H9 (cell line): ENCODE results near the gene CDK16. TPM values are rescaled to one million over a fixed set of nuclear protein-coding genes. Genes with fewer than 3 reads are reported as not detected.
A peak's percentile ranks its signal among the peaks of the same experiment; 100 is the strongest.

Experiments used
- DNase-seq: peaks from one replicate; pipeline ENCODE4 v3.0.0-alpha.2; 2017
- H2AFZ ChIP-seq: one replicate; pipeline ENCODE4 v1.6.1; 2013; ENCODE audit warnings: mild to moderate bottlenecking, low read length, control low read depth, moderate library complexity
- H2AK5ac ChIP-seq: 2 replicates; pipeline ENCODE4 v1.6.1; 2013; ENCODE audit warnings: low read length, control low read depth, mixed read lengths; ENCODE audit not compliant: insufficient read length
- H2BK120ac ChIP-seq: one replicate; pipeline ENCODE4 v1.6.1; 2013; ENCODE audit warnings: low read depth, mild to moderate bottlenecking, low read length, control low read depth, inconsistent platforms; ENCODE audit not compliant: poor library complexity, severe bottlenecking
- H2BK12ac ChIP-seq: 2 replicates; pipeline ENCODE4 v1.6.1; 2013; ENCODE audit warnings: low read length, control low read depth, mixed read lengths, low read depth; ENCODE audit not compliant: insufficient read length
- H2BK15ac ChIP-seq: 2 replicates; pipeline ENCODE4 v1.6.1; 2013; ENCODE audit warnings: low read depth, low read length, control low read depth
- H2BK20ac ChIP-seq: one replicate; pipeline ENCODE4 v1.6.1; 2013; ENCODE audit warnings: low read depth, mild to moderate bottlenecking, low read length, control low read depth, inconsistent platforms; ENCODE audit not compliant: poor library complexity, severe bottlenecking
- H2BK5ac ChIP-seq: 2 replicates; pipeline ENCODE4 v1.6.1; 2013; ENCODE audit warnings: low read length, control low read depth, mixed read lengths; ENCODE audit not compliant: insufficient read length
- H3K14ac ChIP-seq: 2 replicates; pipeline ENCODE4 v1.6.1; 2013; ENCODE audit warnings: low read length, control low read depth; ENCODE audit not compliant: insufficient read depth
- H3K18ac ChIP-seq: 2 replicates; pipeline ENCODE4 v1.6.1; 2013; ENCODE audit warnings: low read depth, mild to moderate bottlenecking, mixed read lengths, low read length, control low read depth; ENCODE audit not compliant: insufficient read length
- H3K23ac ChIP-seq: 2 replicates; pipeline ENCODE4 v1.6.1; 2013; ENCODE audit warnings: low read length, control low read depth, mixed read lengths, low read depth; ENCODE audit not compliant: insufficient read length
- H3K23me2 ChIP-seq: 2 replicates; pipeline ENCODE4 v1.6.1; 2013; ENCODE audit warnings: low read depth, mild to moderate bottlenecking, mixed read lengths, low read length, control low read depth; ENCODE audit not compliant: insufficient read length, poor library complexity, severe bottlenecking
- H3K27ac ChIP-seq: 2 replicates; pipeline ENCODE4 v1.5.1; 2013; ENCODE audit warnings: low read length, control low read depth, mixed read lengths, low read depth; ENCODE audit not compliant: insufficient read length
- H3K27me3 ChIP-seq: 2 replicates; pipeline ENCODE4 v1.6.1; 2013; ENCODE audit warnings: low read length, control low read depth, inconsistent platforms; ENCODE audit not compliant: insufficient read depth
- H3K4ac ChIP-seq: 2 replicates; pipeline ENCODE4 v1.6.1; 2013; ENCODE audit warnings: low read depth, mild to moderate bottlenecking, control low read depth, inconsistent platforms, low read length, moderate library complexity
- H3K4me1 ChIP-seq: 2 replicates; pipeline ENCODE4 v1.6.1; 2013; ENCODE audit warnings: low read length, control low read depth, inconsistent platforms; ENCODE audit not compliant: insufficient read depth
- H3K4me2 ChIP-seq: 2 replicates; pipeline ENCODE4 v1.6.1; 2013; ENCODE audit warnings: low read length, control low read depth, mixed read lengths; ENCODE audit not compliant: insufficient read length, insufficient read depth
- H3K56ac ChIP-seq: 2 replicates; pipeline ENCODE4 v1.6.1; 2013; ENCODE audit warnings: low read depth, mild to moderate bottlenecking, mixed read lengths, low read length, control low read depth; ENCODE audit not compliant: insufficient read length
- H3K79me1 ChIP-seq: 2 replicates; pipeline ENCODE4 v1.6.1; 2013; ENCODE audit warnings: low read depth, mild to moderate bottlenecking, moderate library complexity, low read length, control low read depth, inconsistent platforms; ENCODE audit not compliant: insufficient read depth, poor library complexity, severe bottlenecking
- H3K79me2 ChIP-seq: 2 replicates; pipeline ENCODE4 v1.6.1; 2013; ENCODE audit warnings: low read length, control low read depth, inconsistent platforms; ENCODE audit not compliant: insufficient read depth
- H3K9ac ChIP-seq: 2 replicates; pipeline ENCODE4 v1.6.1; 2013; ENCODE audit warnings: low read length, control low read depth, mixed read lengths; ENCODE audit not compliant: insufficient read length; ENCODE audit errors: extremely low read depth
- H3K9me3 ChIP-seq: one replicate; pipeline ENCODE4 v1.6.1; 2013; ENCODE audit warnings: low read depth, low read length, inconsistent platforms; ENCODE audit not compliant: control insufficient read depth
- H3T11ph ChIP-seq: one replicate; pipeline ENCODE4 v1.6.1; 2013; ENCODE audit warnings: mild to moderate bottlenecking, low read length, control low read depth, inconsistent platforms
- H4K20me1 ChIP-seq: one replicate; pipeline ENCODE4 v1.6.1; 2013; ENCODE audit not compliant: control insufficient read depth, insufficient read length, insufficient read depth
- H4K5ac ChIP-seq: 2 replicates; pipeline ENCODE4 v1.6.1; 2013; ENCODE audit warnings: low read depth, mild to moderate bottlenecking, mixed read lengths, low read length, control low read depth; ENCODE audit not compliant: insufficient read length
- H4K8ac ChIP-seq: replicated peaks from 2 replicates; pipeline ENCODE4 v1.6.1; 2013; ENCODE audit warnings: low read length, control low read depth, mixed read lengths, low read depth; ENCODE audit not compliant: insufficient read length
- H4K91ac ChIP-seq: 2 replicates; pipeline ENCODE4 v1.6.1; 2013; ENCODE audit warnings: low read depth, mild to moderate bottlenecking, moderate library complexity, mixed read lengths, low read length, control low read depth; ENCODE audit not compliant: insufficient read length
- H3K27ac Mint-ChIP-seq, 3 experiments: 2 replicates in 2 of 3; 3 replicates in 1 of 3; pipeline ENCODE4 v1.8.0; 2020 to 2021; ENCODE audit warnings: mixed read lengths in 3 of 3, mild to moderate bottlenecking in 1 of 3, moderate library complexity in 1 of 3
- H3K27me3 Mint-ChIP-seq: 2 replicates; pipeline ENCODE4 v1.8.0; 2021; ENCODE audit warnings: low read depth, mild to moderate bottlenecking, moderate library complexity, mixed read lengths
- H3K36me3 Mint-ChIP-seq, 3 experiments: 2 replicates in 2 of 3; 3 replicates in 1 of 3; pipeline ENCODE4 v1.8.0; 2020 to 2021; ENCODE audit warnings: low read depth in 3 of 3, mixed read lengths in 3 of 3; ENCODE audit not compliant: insufficient read depth in 1 of 3
- H3K4me1 Mint-ChIP-seq, 2 experiments: 2 replicates each; pipeline ENCODE4 v1.8.0; 2020; ENCODE audit warnings: mixed read lengths in 2 of 2
- H3K4me3 Mint-ChIP-seq, 2 experiments: 2 replicates in 1 of 2; 3 replicates in 1 of 2; pipeline ENCODE4 v1.8.0; 2020 to 2021; ENCODE audit warnings: mild to moderate bottlenecking in 2 of 2, mixed read lengths in 2 of 2, moderate library complexity in 1 of 2
- H3K9me3 Mint-ChIP-seq, 2 experiments: 2 replicates in 1 of 2; 3 replicates in 1 of 2; pipeline ENCODE4 v1.8.0; 2020; ENCODE audit warnings: mild to moderate bottlenecking in 2 of 2, mixed read lengths in 2 of 2, moderate library complexity in 1 of 2
- CTCF ChIP-seq: fragments of 200-600 bp; sonication (generic); conservative IDR thresholded peaks from 3 replicates; pipeline ENCODE4 v1.8.0; 2021; ENCODE audit warnings: antibody characterized with exemption, mild to moderate bottlenecking
- WGBS: extraction: QIAGEN DNeasy Blood & Tissue Kit; methylation state at CpG from one replicate; pipeline ENCODE4 v1.1.7; 2013; ENCODE audit warnings: missing lambda C conversion rate, low lambda C conversion rate, mixed read lengths; ENCODE audit not compliant: insufficient read length; ENCODE audit errors: extremely low coverage; 5-methylcytosine and 5-hydroxymethylcytosine counted together
- total RNA-seq: library from RNA; stranded (reverse); gene quantifications from 2 replicates; pipeline ENCODE4 v1.2.1, GENCODE V29; 2021

CDK16 gene
- total RNA-seq, 1 experiment from 2014 or later, result 226 TPM

GRCh38 chrX:47179221-47179927 lies 39.1 kb upstream of the CDK16 start:
- Histone ChIP-seq H3K4ac (no peak overlapping the region), H2AK5ac (no peak overlapping the region), H3K9ac (no peak overlapping the region), H3K4me1 (no peaks in the 10 kb centered on the region), H3K56ac (no peak overlapping the region), H3K79me1 (no peaks in the 10 kb centered on the region), H3K27ac (no peak overlapping the region), H3K23ac (no peak overlapping the region), H3K9me3 (no peaks in the 10 kb centered on the region), H3K18ac (no peak overlapping the region), H3K79me2 (no peaks in the 10 kb centered on the region), H2BK20ac (no peak overlapping the region), H2BK15ac (no peak overlapping the region), H3K14ac (no peak overlapping the region), H2AFZ (no peak overlapping the region), H4K91ac (no peak overlapping the region), H3K27me3 (no peaks in the 10 kb centered on the region; the same call in 1 of the 2 replicates), H2BK5ac (no peak overlapping the region), H2BK120ac (no peak overlapping the region), H4K5ac (no peak overlapping the region), H3K4me2 (no peak overlapping the region), H4K20me1 (no peaks in the 10 kb centered on the region), H3T11ph (no peak overlapping the region), H2BK12ac (no peak overlapping the region), H4K8ac (no peak overlapping the region), H3K23me2 (no peaks in the 10 kb centered on the region)
- Mint-ChIP-seq H3K27ac (peak overlapping the region in 1 of 3 experiments; percentile 61; a peak in 2 of 7 replicates), H3K4me1 (no peaks in the 10 kb centered on the region), H3K27me3 (no peaks in the 10 kb centered on the region; the same call in 1 of the 2 replicates), H3K36me3 (peaks cover 46 to 78% (median 71%) of the 10 kb centered on the region in 3 experiments), H3K4me3 (no peak overlapping the region; a peak in 1 of 5 replicates), H3K9me3 (peaks cover 58 to 79% of the 10 kb centered on the region in 2 experiments)
- TF ChIP-seq CTCF, result no peak
- no CpG with 5 or more reads among the region's 14 CpGs for WGBS
- no peak for DNase-seq
